Activated CD8-positive, alpha-beta memory T cell treated with anti-CD3 and anti-CD28 coated beads, Interleukin-2, amount 50 U/mL, for 48 hours (primary cell): ENCODE data around the gene RAB31.

Experiments used
- DNase-seq: peaks from one replicate; pipeline ENCODE4 v3.0.0-alpha.2; 2020

Gene RAB31

GRCh38 chr18:9824952-9825371, 116.9 kb downstream of the RAB31 start:
- DNase-seq, result no peak

DNA sequence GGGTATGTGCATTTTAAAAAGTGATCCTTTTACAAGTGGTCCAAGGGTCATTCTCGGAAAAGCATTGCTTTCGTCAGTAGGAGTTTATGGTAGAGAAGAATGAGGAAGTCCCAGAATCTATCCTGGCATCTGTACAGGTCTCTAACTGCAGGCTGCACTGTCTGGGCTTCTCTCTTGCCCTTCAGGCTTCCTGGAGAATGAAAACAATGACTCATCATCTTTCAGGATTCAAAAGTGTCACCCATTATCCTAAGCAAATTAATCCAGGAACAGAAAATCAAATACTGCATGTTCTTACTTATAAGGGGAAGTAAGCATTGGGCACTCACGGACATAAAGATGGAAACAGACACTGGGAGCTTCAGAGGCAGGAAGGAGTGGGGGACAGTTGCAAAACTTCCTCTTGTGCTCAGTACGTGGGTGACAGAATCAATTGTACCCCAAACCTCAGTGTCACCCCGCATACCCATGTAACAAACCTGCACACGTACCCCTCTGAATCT, 117.5 kb downstream of the RAB31 start:
- DNase-seq, result no peak

- no peak for DNase-seq
Observed at GRCh38 chr18:9826685-9827084, 118.6 kb downstream of the RAB31 start.

GRCh38 chr18:9827211-9827792, 119.2 kb downstream of the RAB31 start:
- DNase-seq, result no peak

DNA sequence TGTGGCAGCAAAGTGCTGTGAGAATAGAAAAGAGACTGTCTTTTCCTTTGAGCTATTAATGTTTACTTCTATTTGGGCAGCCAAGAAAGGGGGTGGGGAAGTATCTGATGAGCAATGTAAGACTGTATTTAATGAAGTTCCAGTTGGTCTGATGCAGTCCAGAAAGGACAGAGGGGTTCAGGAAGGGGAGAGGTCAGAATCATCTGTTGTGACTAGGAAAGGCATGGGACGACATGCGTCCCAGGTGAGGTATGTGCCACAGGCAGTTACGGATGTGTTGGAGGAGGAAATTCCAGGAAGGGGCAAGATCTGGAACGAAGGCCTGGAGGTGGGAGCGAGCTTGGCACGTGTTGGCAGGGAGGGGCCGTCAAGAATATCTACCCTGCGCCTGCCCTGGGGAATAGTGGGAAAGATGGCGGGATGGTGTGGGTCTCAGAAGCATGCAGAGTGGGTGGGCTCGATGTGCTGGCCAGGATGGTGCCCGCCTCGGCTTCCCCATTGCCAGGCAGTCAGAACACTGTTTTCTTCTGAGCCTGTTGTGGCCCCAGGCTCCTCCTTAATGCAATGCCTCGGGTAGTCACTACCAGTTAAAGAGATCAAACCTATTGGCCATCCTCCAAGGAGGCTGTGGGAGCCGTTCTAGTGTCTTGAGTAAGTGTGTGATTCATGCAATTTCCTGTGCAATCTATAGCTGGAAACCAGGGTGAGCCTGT, 119.8 kb downstream of the RAB31 start:
- DNase-seq, result no peak

- no peak for DNase-seq
Observed at GRCh38 chr18:9828506-9829396, 120.7 kb downstream of the RAB31 start.

DNA sequence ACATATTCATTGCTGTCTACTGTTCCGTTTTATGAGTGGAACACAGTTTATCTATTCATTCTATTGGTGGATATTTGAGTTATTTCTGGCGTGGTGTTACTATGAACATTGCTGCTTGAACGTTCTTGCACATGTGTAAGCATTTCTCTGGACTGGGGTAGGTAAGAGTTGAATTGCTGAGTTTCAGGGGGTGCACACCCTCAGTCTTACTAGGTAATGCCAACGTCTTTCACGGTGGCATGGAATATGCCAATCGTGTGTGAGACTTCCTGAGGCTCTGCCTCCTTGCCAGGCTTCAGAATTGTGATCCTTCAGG, 121.3 kb downstream of the RAB31 start:
- DNase-seq, result no peak

- DNase-seq, result no peak
Observed at GRCh38 chr18:9831036-9831722, 123.1 kb downstream of the RAB31 start.

DNA sequence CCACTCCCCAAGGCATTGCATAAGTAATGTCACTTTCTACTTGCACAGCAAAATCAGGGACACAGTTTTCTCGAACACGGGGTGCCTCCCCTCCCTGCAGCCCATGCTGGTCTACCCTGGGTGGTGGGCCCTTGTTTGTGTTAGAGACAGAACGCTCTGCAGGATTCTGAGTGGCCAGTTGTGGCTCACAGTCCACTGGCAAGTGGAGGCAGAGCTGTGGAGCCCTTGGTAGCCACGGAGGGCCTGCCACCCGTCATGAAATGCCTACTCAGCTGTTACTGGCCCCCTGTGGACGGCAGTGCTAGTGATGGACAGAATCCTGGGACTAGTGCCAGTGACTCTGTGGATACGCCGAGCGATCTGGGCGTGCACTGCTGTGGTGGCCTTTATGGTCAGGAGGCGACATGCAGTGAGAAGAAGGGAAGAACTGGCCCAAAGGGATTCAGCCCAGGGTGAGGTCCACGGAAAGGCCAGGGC, 123.7 kb downstream of the RAB31 start:
- DNase-seq, result no peak

- no peak for DNase-seq
Observed at GRCh38 chr18:9832871-9833270, 124.8 kb downstream of the RAB31 start.

- no peak for DNase-seq
Observed at GRCh38 chr18:9834551-9834950, 126.5 kb downstream of the RAB31 start.

DNA sequence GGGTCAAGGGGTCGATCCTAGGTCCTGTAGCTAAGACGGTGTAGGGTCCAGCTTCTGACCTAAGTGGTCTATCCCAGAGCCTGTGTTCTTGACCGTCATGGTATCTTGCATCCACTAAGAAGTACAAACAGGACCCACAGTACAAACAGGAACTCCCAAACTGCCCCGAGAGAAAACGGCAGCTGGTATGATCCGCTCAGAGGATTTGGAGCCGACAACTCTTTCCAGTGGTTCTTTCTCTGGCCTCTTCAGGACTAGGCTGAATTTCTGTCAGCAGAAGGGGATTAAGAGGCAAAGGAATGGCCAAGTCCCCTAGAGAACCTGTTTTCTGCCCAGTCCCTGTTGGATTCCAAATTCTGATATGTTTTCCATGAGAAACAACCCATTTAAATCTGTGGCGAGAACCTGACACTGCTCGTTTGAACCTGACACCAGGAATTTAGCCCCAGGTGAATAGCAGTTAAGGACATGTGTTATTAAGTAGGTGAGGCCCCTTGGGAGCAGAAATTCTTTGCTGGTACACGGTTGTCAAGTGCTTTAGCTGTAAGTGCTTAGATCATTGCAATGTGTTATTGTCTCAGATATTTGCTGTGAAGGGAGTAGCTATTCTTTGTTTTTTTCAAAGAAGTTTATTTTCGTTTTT, 127.1 kb downstream of the RAB31 start:
- no peak for DNase-seq

DNA sequence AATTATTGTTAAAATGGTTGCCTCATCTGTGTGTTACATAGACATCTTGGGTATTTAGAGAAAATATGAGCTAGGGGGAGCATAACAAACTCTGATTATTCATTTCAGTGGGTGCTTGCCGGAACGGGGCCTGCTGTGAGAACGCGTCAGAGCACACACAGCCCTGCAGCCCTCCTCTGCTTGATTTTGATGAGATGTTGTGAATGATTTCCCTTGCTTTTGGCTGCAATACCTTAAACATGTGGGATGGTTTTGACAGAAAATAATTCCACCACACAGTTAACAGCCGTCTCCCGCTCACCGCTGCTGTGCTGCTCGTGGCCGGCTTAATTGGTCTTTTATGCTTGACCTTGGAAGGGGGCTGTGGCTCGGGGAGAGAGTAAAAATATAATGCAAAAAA, 127.7 kb downstream of the RAB31 start:
- DNase-seq, result no peak

- DNase-seq, result no peak
Observed at GRCh38 chr18:9838144-9838877, 130.2 kb downstream of the RAB31 start.

DNA sequence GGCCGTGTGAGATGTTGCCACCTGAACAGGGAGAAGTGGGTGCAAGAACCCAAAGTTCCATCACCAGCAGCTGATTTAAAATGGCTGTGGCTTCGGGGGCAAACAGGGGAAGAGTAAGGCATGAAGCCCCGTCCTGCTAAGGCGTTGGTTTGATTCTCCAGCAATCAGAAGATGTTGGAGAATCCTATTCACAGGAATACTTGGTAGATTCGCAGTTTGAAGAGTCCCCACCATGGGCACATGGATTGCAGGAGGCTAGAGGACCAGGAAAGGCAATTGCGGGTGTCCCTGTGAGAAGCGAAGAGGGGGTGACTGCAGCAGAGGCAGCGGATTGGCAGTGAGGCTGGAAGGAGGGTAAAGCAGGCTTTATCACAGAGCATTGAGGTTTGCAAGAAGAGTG, 131.1 kb downstream of the RAB31 start:
- no peak for DNase-seq

DNA sequence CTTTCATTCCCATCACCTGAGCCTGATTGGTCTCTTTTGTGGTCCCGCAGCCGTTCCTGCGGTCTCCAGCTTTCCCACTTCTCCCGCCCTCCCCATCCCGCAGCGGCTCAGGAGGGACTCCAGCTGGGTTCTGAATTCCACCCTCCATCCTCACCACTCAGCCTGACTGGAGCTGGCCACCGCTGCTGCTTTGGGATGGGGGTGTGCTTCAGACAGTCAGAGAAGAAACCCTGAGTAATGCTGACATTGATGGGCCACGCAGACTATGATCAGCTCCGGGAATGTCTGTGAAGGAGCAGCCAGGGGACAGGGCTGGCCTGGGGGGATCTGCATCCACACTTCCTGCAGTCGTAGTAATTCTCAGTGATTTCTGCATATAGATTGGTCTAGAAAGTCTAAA, 131.8 kb downstream of the RAB31 start:
- no peak for DNase-seq

- DNase-seq, result no peak
Observed at GRCh38 chr18:9841752-9842151, 133.7 kb downstream of the RAB31 start.

DNA sequence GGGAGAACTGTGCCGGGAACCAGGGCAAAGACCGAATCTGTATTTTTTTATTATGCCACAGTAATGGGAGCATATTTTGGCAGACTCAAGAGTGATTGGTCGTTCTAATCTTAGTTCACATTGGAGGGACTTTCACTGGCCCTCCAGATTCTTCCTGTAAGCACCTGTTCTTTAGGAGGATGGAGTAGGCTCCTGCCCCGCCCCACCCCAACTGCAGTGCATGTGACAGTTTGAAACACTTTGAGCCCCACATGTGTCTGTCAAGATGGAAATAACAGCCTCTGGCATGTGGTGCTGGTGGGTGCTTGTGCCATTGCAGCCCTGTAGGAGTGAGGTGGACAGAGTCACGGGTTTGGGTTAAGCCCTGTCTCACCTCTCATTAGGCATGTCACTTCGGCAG, 134.3 kb downstream of the RAB31 start:
- no peak for DNase-seq

DNA sequence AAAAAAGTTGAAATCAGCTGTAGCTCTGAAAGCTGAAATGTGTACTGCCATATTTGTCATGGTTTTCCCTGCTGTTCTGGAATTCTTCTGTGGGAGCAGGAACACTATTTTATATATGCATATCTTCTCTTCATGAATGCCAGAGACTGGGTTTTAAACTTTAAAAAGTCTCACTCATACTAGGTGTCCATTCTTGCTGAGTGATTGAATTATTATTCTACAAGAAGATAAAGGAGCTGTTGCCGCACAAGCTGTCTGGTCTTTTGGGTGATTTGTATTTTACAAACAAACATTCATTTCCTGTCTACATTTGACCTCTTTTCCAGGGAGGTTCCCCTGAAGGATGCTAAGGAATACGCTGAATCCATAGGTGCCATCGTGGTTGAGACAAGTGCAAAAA, 137.2 kb downstream of the RAB31 start:
- no peak for DNase-seq

- DNase-seq, result no peak
Observed at GRCh38 chr18:9846162-9846925, 138.2 kb downstream of the RAB31 start.
